ENCODE measurements around the gene CLDN6. TPM values are rescaled to one million over a fixed set of nuclear protein-coding genes. Genes with fewer than 3 reads are reported as not detected.
A peak's percentile ranks its signal among the peaks of the same experiment; 100 is the strongest.
"Not testable (repeated sequence)": the region's sequence is repeated elsewhere in the genome, so short reads cannot be mapped to it uniquely, and the experiment has no call there.

CLDN6 gene
- total RNA-seq = not detected in 2 replicates

GRCh38 chr16:3017794-3018506 is at the start of gene CLDN6:
Gene CLDN6 (minus strand): TSS chr16:3018183. CDS start chr16:3016021, 2,162 bp downstream.
- no peak for DNase-seq (ENCODE audit: low read depth in 2 of 2)

GRCh38 chr16:3066440-3066748 is 48.4 kb upstream of the CLDN6 start:
- no peak for DNase-seq (ENCODE audit: low read depth in 2 of 2)

GRCh38 chr16:3065742-3066439 is 47.9 kb upstream of the CLDN6 start:
- DNase-seq (ENCODE audit: low read depth in 2 of 2) = peak in 1 of 2 donors; percentile 54

GRCh38 chr16:3065069-3065741 is 47.2 kb upstream of the CLDN6 start, which contains the start of gene IL32:
Gene IL32 (plus strand): TSS chr16:3065640. CDS start chr16:3065812, 172 bp downstream.
- DNase-seq (ENCODE audit: low read depth in 2 of 2) = peak; percentile 81 to 91

GRCh38 chr16:3063625-3064386 is 45.8 kb upstream of the CLDN6 start:
- no peak for DNase-seq (ENCODE audit: low read depth in 2 of 2)

- no peak for DNase-seq (ENCODE audit: low read depth in 2 of 2)
Observed at GRCh38 chr16:3062553-3062952, 44.6 kb upstream of the CLDN6 start.

GRCh38 chr16:3060339-3061127 is 42.5 kb upstream of the CLDN6 start:
- DNase-seq (ENCODE audit: low read depth in 2 of 2) = no peak

GRCh38 chr16:3059723-3060242 is 41.8 kb upstream of the CLDN6 start:
- no peak for DNase-seq (ENCODE audit: low read depth in 2 of 2)

GRCh38 chr16:3059041-3059722 is 41.2 kb upstream of the CLDN6 start:
- peak; percentile 84 to 88 for DNase-seq (ENCODE audit: low read depth in 2 of 2)

- DNase-seq (ENCODE audit: low read depth in 2 of 2) = peak in 1 of 2 donors; percentile 43
Observed at GRCh38 chr16:3058139-3059030, 40.4 kb upstream of the CLDN6 start.

GRCh38 chr16:3057181-3058138 is 39.5 kb upstream of the CLDN6 start:
- no peak for DNase-seq (ENCODE audit: low read depth in 2 of 2)

GRCh38 chr16:3056336-3057180 is 38.6 kb upstream of the CLDN6 start:
- DNase-seq (ENCODE audit: low read depth in 2 of 2) = no peak

- DNase-seq (ENCODE audit: low read depth in 2 of 2) = not testable (repeated sequence)
Observed at GRCh38 chr16:3055734-3056115, 37.7 kb upstream of the CLDN6 start.

- DNase-seq (ENCODE audit: low read depth in 2 of 2) = no peak
Observed at GRCh38 chr16:3054965-3055733, 37.2 kb upstream of the CLDN6 start.

GRCh38 chr16:3053330-3053710 is 35.3 kb upstream of the CLDN6 start:
- not testable (repeated sequence) for DNase-seq (ENCODE audit: low read depth in 2 of 2)

All from lung microvascular endothelial cell (primary cell).